Measurements from ENCODE around the gene PLB1.
"Not testable (repeated sequence)": the region's sequence is repeated elsewhere in the genome, so short reads cannot be mapped to it uniquely, and the experiment has no call there.

GRCh38 chr2:28472641-28473040, 23.2 kb upstream of the PLB1 start:
- TF ChIP-seq, protein P1, sequence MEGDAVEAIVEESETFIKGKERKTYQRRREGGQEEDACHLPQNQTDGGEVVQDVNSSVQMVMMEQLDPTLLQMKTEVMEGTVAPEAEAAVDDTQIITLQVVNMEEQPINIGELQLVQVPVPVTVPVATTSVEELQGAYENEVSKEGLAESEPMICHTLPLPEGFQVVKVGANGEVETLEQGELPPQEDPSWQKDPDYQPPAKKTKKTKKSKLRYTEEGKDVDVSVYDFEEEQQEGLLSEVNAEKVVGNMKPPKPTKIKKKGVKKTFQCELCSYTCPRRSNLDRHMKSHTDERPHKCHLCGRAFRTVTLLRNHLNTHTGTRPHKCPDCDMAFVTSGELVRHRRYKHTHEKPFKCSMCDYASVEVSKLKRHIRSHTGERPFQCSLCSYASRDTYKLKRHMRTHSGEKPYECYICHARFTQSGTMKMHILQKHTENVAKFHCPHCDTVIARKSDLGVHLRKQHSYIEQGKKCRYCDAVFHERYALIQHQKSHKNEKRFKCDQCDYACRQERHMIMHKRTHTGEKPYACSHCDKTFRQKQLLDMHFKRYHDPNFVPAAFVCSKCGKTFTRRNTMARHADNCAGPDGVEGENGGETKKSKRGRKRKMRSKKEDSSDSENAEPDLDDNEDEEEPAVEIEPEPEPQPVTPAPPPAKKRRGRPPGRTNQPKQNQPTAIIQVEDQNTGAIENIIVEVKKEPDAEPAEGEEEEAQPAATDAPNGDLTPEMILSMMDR (IDR thresholded peaks at IDR 0.05): not testable (repeated sequence)
- TF ChIP-seq POLR2AphosphoS5 (IDR thresholded peaks at IDR 0.05; ENCODE audit: insufficient read depth in 1 of 2, low read depth in 1 of 2); POLR2A (IDR thresholded peaks at IDR 0.05): not testable (repeated sequence)
